Glomerular endothelial cell (primary cell): Measurements from ENCODE around the gene NCOR1. TPM values are rescaled to one million over a fixed set of nuclear protein-coding genes. Genes with fewer than 3 reads are reported as not detected.
A peak's percentile ranks its signal among the peaks of the same experiment; 100 is the strongest.
"Not testable (repeated sequence)": the region's sequence is repeated elsewhere in the genome, so short reads cannot be mapped to it uniquely, and the experiment has no call there.

Experiments
- DNase-seq: peaks from one replicate; pipeline ENCODE4 v3.0.0-alpha.2; 2011; ENCODE audit warnings: low read depth, low spot score; ENCODE audit errors: extremely low read depth
- total RNA-seq: library from RNA; depleted of rRNA; stranded (reverse); fragments of >200 nt; gene quantifications from 2 replicates; pipeline ENCODE4 v1.2.3, GENCODE V29; 2015

The NCOR1 gene
- 72.0 and 107 TPM in 2 replicates for total RNA-seq

DNA sequence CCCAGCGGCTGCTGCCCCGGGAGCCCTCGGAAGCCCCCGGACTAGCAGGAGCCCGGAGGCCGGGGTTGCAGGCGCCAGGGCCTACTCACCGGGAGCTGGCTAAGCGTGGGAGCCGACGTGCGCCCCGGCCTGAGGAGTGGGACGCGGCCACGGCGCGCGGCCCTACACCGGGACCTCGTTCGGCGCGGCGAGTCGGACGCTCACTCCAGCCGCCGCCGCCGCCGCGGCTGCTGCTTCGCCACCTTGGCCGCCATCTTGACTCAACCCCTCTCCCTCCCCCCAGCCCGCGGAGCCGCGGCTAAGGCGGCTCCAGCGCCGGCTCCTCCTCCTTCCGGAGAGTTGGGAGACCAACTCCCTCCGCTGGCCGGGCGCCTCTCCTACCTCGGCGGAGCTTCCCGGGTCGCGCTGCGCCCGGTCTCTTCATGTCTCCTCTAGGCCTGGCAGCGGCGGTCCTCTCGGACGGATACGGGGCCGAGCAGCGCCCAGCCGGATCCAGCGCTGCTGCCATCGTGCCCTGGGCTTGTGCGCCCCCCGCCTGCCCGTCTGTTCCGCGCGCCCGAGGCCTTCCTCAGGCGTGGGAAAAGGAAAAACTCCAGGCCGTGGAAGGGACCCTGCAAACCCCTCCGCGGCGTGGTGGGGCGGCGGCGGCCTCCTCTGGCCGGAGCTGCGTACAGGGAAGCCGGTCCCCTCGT lies at the start of gene NCOR1:
TSS of gene NCOR1 (minus strand) at position 262 of the 692 bp plus-strand sequence. CDS start 20,965 bp downstream, outside the sequence.
- DNase-seq = no peak

- no peak for DNase-seq
These were observed 46.9 kb upstream of the NCOR1 start for GRCh38 chr17:16262201-16262600.

GRCh38 chr17:16261049-16261448 lies 45.7 kb upstream of the NCOR1 start:
- no peak for DNase-seq

DNA sequence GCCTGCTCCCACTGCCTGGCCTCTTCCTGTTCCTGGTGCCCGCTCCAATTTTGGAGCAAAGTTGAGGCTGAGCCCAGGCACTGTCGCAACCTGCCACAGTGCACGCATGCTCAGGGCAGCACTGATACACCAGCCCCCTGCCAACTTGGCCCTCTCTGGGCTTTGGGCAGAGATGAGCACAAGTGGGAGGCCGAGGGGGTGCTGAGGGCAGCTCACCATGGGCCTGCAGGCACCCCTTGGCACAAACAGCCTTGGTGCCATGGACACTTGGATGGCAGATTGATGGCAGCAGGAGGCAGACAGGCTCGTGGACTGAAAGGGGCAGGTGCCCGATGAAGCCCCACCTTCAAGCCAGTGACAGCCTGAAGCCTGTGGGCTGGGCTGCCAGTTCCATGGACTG lies 44.6 kb upstream of the NCOR1 start:
- no peak for DNase-seq

DNA sequence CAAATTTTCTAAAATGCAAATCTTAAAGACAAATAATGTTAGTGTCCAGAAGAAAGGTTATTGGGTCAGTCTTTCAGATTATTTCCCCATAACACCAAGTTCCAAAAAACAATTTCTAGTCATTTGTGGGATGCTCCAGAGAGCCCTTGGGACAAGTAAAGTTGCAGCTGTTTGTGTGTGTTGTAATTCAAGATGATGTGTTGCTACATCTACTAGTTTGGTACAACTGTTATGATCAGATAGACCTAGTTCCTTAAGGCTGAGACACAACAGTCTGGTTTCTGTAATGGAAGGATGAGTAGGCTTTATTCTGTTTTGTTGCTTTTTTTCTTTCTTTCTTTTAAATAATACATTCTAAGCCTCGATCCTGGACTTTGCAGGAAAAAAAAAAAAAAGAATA lies 43.6 kb upstream of the NCOR1 start:
- DNase-seq = no peak

- DNase-seq = no peak
These were observed 40.2 kb upstream of the NCOR1 start for GRCh38 chr17:16255481-16255921.

DNA sequence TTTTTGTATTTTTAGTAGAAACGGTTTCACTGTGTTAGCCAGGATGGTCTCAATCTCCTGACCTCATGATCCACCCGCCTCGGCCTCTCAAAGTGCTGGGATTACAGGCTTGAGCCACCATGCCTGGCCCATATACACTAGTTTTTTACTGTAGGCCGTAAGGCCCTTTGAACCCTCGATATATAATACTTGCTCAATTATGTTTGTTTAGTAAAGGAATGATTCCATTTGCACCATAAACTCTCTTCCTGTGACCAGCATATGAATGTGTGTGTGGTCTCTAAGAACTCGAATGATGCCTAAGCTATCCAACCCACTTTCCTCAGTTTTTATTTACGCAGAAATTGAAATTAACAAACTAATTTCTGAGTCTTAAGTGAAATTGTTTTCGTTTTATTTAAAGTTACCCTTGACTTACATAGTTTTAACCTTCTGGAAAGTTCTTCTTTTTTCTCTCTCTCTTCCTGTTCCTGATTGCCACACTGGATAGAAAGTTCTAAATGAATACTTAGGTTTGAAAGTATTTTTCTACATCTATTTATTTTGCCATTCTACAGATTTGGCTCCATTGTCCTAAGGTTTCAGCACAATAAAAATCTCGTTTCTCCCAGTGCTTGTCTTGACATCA lies 39.6 kb upstream of the NCOR1 start:
- DNase-seq = no peak

GRCh38 chr17:16251556-16251955 lies 36.2 kb upstream of the NCOR1 start:
- DNase-seq = no peak

- DNase-seq = no peak
These were observed 35.7 kb upstream of the NCOR1 start for GRCh38 chr17:16251043-16251442.

GRCh38 chr17:16250635-16251034 lies 35.3 kb upstream of the NCOR1 start:
- no peak for DNase-seq

DNA sequence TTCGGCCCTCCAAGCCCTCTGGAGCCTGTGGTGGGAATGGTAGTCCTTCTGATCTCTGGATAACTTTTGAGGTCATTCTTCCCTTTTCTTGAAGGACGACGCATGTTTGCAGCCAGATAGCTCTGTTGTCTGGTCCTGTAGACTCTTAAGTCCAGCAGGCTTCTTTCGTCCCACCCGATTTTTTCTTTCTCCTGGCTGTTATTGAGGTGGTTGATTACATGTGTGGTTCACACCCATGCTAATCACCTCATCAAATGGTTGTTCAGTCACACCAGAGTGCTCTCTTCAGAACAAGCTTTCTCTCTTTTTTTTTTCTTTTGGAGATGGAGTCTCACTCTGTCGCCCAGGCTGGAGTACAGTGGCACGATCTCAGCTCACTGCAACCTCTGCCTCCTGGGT lies 32.3 kb upstream of the NCOR1 start:
- DNase-seq = no peak

GRCh38 chr17:16243801-16244567 lies 28.6 kb upstream of the NCOR1 start:
- DNase-seq = no peak

DNA sequence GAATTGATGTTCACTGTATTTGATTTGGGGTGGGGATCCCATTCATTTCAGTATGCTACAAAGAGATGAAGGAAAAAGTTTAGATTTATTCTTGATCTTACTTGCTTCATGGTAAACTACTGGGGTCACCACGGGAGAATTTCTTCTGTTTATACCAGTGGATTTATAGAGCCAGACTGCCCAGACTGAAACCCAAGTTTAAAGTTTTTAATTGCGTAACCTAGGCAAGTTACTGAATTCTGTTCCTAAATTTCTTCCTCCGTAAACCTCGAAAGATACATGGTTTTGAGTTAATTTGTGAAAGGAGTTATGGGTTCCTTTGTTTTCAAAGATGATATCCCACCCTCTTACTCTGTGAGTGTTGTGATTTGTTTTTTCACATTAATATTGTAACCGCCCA lies 28.1 kb upstream of the NCOR1 start:
- DNase-seq = no peak

DNA sequence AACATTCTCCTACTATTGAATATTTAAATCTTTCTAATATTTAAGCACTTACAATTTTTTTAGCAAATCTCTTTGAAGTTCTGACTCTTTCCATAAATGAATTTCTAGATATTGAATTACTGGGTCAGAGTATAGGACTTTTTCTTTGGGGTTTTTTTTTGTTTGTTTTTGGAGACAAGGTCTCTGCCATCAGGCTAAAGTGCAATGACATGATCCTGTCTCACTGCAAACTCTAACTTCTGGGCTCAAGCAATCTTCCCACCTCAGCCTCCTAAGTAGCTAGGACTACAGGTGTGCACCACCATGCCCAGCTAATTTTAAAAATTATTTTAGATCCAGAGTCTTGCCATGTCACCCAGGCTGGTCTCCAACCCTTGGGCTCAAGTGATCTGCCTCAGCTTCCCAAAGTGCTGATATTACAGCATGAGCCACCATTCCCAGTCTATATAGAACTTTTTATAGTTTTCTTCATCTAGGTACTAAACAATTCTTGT lies 26.6 kb upstream of the NCOR1 start:
- DNase-seq = no peak

- DNase-seq = no peak
These were observed 24.6 kb upstream of the NCOR1 start for GRCh38 chr17:16239931-16240330.

DNA sequence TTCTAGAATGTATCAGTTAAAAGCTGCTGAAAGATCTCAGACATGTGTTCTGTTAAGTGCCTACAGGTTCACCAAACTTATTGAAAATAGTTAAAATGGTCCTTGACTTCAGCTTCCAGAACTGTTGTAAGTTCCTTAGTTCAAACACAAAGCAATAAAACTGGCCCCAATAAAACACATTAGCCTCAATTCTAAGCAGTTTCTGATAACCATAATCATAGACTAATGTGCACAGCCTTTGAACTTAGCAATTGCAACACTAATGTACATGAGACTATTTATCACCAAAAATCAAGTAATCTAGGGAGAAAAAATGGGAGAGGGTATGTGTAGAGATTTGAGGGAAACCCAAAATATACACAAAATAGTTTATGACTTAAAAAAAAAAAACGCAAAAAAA lies 17.1 kb upstream of the NCOR1 start:
- DNase-seq = no peak

DNA sequence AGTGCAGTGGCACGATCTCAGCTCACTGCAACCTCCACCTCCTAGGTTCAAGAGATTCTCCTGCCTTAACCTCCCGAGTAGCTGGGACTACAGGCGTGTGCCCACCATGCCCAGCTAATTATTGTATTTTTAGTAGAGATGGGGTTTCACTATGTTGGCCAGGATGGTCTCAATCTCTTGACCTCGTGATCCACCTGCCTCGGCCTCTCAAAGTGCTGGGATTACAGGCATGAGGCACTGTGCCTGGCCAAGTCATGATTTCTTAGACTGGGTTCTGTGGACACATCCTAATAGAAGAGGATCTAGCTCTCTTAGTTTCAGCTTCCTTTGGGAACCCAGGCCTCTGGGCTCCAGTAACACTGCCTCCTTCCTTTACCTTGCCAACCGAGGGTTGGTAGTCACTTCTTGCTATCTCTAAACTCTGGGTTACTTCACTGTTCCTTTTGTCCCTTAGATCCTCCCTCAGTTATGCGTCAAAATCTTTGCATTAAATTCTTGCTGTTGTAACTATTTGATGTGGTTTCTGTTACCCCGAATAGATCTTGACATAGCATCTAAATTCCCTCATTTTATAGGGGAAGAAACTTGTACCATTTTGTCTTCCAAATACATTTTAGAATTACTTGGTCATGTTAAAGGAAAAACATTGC lies 14.7 kb upstream of the NCOR1 start:
- DNase-seq = not testable (repeated sequence)

DNA sequence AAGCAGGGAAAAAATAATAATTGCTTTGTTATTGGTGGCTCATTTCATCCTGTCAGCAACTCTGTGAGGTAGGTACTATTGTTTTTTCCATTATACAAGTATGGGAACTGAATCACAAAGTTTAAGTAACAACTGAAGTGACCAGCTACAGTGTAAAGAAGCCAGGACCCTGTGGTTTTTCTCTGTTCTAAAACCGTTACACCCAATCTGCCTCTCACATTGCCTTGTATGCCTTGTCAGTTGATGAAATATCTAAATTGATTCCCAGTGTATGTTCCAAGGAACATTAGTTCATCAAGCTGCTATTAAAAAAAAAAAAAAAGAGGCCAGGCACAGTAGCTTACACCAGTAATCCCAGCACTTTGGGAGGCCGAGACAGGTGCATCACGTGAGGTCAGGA lies 7.1 kb upstream of the NCOR1 start:
- DNase-seq = no peak

DNA sequence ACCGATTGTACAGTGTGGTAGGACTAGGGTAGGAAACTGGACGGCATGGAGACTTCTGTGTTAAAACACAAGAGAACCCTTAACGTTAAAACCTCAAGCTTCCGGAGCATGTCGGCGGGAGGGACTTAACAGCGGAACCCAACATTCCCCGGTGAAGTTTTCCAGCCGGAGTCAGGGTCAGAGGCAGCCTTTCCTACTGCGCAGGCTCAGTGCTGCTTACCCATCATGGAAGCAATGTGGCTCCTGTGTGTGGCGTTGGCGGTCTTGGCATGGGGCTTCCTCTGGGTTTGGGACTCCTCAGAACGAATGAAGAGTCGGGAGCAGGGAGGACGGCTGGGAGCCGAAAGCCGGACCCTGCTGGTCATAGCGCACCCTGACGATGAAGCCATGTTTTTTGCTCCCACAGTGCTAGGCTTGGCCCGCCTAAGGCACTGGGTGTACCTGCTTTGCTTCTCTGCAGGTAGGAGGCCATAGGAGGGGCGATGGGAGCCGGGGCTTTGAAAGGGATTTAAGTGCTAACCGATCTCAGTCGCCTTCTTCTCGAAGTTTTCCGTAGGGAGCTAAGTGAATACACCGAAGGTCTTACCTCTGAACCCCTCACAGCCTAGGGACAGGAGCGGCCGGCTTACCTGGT lies 1.8 kb upstream of the NCOR1 start, which contains the start of gene PIGL:
TSS of gene PIGL (plus strand) at position 209 of the 634 bp plus-strand sequence. CDS start at position 226, 17 bp downstream.
- peak; percentile 85 for DNase-seq

- not testable (repeated sequence) for DNase-seq
These were observed 1.1 kb upstream of the NCOR1 start for GRCh38 chr17:16216341-16217001.
